Stimulated activated CD4-positive, alpha-beta T cell treated with anti-CD3 and anti-CD28 coated beads, TNF-alpha, amount 100 ng/mL, for 24 hours (primary cell): ENCODE measurements around the gene CFAP119.
A peak's percentile ranks its signal among the peaks of the same experiment; 100 is the strongest.
"Not testable (repeated sequence)": the region's sequence is repeated elsewhere in the genome, so short reads cannot be mapped to it uniquely, and the experiment has no call there.

Experiments used
- DNase-seq, 3 experiments: peaks; one replicate each; pipeline ENCODE4 v3.0.0-alpha.2; 2020; ENCODE audit warnings: low read depth in 3 of 3

CFAP119 gene

GRCh38 chr16:30761928-30762902 lies at the start of gene CFAP119, which contains the start of gene RNF40:
TSS of gene CFAP119 (minus strand) at chr16:30762062. CDS start at chr16:30761748, 314 bp downstream.
TSS of gene RNF40 (plus strand) at chr16:30762322. CDS start at chr16:30762546, 224 bp downstream.
- peak; percentile 83 to 90 (median 84) for DNase-seq

DNA sequence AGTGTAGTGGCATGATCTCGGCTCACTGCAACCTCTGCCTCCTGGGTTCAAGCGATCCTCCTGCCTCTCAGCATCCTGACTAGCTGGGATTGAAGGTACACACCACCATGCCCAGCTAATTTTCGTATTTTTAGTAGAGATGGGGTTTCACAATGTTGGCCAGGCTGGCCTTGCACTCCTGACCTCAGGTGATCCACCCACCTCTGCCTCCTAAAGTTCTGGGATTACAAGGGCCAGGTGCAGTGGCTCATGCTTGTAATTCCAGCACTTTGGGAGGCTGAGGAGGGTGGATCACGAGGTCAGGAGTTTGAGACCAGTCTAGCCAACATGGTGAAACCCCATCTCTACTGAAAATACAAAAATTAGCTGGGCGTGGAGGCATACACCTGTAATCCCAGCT lies 47.8 kb upstream of the CFAP119 start:
- DNase-seq, result not testable (repeated sequence)

- not testable (repeated sequence) for DNase-seq
Observed at GRCh38 chr16:30808890-30809426, 47.1 kb upstream of the CFAP119 start.

- DNase-seq, result no peak
Observed at GRCh38 chr16:30808146-30808545, 46.3 kb upstream of the CFAP119 start.

- peak; percentile 19 to 53 (median 22) for DNase-seq
Observed at GRCh38 chr16:30805370-30806169, 43.7 kb upstream of the CFAP119 start.

GRCh38 chr16:30805056-30805369 lies 43.2 kb upstream of the CFAP119 start:
- no peak for DNase-seq

- DNase-seq, result no peak
Observed at GRCh38 chr16:30802936-30803335, 41.1 kb upstream of the CFAP119 start.

- no peak for DNase-seq
Observed at GRCh38 chr16:30797670-30798309, 35.9 kb upstream of the CFAP119 start.

- DNase-seq, result no peak
Observed at GRCh38 chr16:30794634-30795033, 32.8 kb upstream of the CFAP119 start.

GRCh38 chr16:30793508-30794069 lies 31.7 kb upstream of the CFAP119 start:
- DNase-seq, result no peak

DNA sequence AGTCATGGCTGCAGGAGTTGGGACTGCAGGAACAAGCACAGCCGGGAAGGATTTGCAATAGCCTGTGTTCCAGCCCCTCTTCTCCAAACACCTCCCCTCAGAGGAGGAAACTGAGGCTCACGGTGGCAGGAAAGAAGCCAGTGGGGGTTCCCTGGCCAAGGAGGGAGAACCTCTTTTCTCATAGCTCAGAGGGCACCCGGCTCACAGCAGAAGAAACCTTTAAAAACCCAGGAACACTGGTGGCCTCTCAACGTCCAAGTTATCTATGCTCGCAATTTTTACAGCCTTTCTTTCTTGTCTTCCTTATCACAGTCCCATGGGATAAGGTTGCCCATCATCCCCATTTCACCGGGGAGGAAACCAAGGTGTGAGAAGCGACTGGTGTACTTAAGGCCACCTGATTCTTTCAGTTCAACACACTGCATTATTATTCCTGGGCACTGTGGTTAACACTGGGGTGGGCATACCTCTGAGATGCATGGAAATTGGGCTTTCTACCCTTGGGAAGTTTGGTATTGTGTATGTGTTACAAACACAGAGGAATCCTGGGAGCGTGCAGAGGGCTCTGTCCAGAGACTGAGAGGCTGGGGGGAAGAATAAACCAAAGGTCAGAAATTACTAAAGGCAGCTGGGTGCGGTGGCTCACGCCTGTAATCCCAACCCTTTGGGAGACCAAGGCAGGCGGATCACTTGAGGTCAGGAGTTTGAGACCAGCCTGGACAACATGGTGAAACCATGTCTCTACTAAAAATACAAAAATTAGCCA lies 25.9 kb upstream of the CFAP119 start:
- no peak for DNase-seq

DNA sequence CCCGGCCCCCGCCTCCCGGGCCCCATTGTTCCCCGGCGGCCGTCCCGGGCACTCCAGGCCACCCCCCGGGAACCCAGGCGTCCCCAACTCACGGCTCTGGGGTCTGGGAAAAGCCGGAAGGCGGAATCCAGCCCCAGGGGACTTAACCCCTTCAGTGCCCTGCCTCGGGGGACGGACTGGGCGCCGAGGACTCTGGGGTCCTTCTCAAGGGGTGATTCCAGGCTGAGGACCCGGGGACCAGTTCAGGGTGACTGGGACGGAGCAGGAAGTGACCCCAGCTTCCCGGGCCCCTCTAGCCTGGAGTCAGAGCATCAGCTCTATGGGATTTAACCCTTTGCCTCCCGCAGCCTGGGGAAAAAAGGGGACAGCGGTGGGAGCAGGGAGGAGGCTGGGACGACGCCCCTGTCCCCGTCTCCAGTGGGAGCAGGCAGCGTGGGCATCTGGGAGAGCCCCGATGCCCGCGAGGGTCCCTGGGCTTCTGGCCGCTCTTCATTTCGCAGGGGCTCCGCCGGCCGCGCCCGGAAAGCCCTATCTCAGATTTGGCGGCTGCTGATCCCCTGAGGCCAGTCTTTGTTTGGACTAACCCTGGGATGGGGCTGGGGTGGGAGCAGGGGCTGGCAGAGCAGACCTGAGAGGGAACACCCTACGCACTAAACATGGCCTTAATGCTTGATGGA lies 25.2 kb upstream of the CFAP119 start, which contains the start of gene ZNF629:
ZNF629 (minus strand) TSS at position 270 of the 677 bp plus-strand sequence. CDS start 2,723 bp downstream, outside the sequence.
- DNase-seq, result peak in 2 of 3 experiments; percentile 19 to 38

- no peak for DNase-seq
Observed at GRCh38 chr16:30786115-30786935, 24.5 kb upstream of the CFAP119 start.

GRCh38 chr16:30785126-30786106 lies 23.6 kb upstream of the CFAP119 start:
- DNase-seq, result no peak

DNA sequence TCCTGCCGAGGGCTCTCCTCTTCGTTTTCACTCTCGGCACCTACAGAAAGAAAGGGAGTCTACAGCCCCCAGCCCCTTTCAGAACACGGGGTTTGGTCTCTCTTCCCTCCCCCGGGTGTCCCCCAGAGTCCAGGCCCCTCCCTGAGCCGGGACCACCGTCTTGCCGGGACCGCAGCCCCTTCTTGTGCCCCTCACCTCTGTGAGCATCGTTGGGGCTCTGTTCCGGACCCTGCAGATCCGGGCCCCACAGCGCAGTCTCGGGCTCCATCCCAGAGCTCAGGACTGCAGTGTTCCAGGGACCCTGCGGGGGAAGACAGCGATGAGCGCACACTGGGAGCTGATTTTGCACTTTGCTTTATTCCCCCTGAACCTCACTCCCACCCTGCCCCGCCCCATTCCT lies 22.4 kb upstream of the CFAP119 start:
- no peak for DNase-seq

DNA sequence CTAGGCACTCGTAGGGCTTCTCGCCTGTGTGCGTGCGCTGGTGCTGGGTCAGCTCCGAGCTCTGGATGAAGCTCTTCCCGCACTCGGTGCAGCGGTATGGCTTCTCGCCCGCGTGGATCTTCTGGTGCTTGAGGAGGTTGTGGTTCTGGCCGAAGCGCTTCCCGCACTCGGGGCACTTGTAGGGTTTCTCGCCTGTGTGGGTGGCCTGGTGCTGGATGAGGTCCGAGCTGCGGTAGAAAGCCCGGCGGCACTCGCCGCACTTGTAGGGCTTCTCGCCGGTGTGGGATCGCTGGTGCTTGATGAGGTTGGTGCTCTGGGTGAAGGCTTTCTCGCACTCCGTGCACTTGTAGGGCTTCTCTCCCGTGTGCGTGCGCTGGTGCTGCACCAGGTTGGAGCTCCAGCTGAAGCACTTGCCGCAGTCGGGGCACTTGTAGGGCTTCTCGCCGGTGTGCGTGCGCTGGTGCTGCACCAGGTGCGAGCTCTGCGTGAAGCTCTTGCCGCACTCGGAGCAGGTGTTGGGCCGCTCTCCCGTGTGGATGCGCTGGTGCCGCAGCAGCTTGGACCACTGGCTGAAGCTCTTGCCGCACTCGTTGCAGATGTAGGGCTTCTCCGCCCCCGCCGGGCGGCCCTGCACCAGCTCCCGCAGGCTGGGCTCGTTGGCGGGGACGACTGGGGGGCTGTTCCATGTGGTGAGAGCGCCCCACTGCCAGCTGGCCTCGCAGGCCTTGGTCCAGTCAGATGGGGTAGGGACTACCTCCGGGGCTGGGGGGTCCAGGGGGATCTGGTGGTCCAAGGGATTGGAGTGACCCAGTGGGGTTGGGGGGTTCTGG lies 21.6 kb upstream of the CFAP119 start:
- DNase-seq, result no peak
